Fibroblast of mammary gland (primary cell): ENCODE measurements around the gene FAM216A.

Source experiments
- DNase-seq: peaks from one replicate; pipeline ENCODE4 v3.0.0-alpha.2; 2010; ENCODE audit warnings: low read depth
- H3K4me3 ChIP-seq: 2 replicates; pipeline ENCODE4 v1.5.1; 2011; ENCODE audit warnings: low read depth, mild to moderate bottlenecking, low read length, moderate library complexity; ENCODE audit not compliant: control insufficient read depth
- CTCF ChIP-seq: conservative IDR thresholded peaks from 2 replicates; pipeline ENCODE4 v1.5.1; 2011; ENCODE audit warnings: low read depth, low read length, inconsistent platforms; ENCODE audit not compliant: control insufficient read depth, insufficient read depth

FAM216A gene

GRCh38 chr12:110431957-110432587 is 36.6 kb upstream of the FAM216A start:
- H3K4me3 ChIP-seq, result peak overlapping the region; percentile 45
- no peak for DNase-seq
- no peak for TF ChIP-seq CTCF

GRCh38 chr12:110436231-110436630 is 32.4 kb upstream of the FAM216A start:
- DNase-seq, result peak; percentile 40
- no peak for TF ChIP-seq CTCF

GRCh38 chr12:110444455-110444854 is 24.2 kb upstream of the FAM216A start:
- DNase-seq, result no peak
- no peak for TF ChIP-seq CTCF

More at GRCh38 chr12:110436231-110436630, 32.4 kb upstream of the FAM216A start:
- no peak overlapping the region for H3K4me3 ChIP-seq

GRCh38 chr12:110449799-110450497 is 18.7 kb upstream of the FAM216A start, which contains the start of gene ARPC3:
Gene ARPC3 (minus strand): TSS chr12:110450337. CDS start chr12:110450260, 77 bp downstream.
- peak within 1 kb of the TSS; percentile 97 for H3K4me3 ChIP-seq
- peak; percentile 78 for TF ChIP-seq CTCF
- DNase-seq, result peak; percentile 92

More at GRCh38 chr12:110444455-110444854, 24.2 kb upstream of the FAM216A start:
- no peak overlapping the region for H3K4me3 ChIP-seq

- no peak overlapping the region for H3K4me3 ChIP-seq
- TF ChIP-seq CTCF, result no peak
- DNase-seq, result no peak
These were observed 17.4 kb upstream of the FAM216A start for GRCh38 chr12:110451263-110451662.

- TF ChIP-seq CTCF, result no peak
- DNase-seq, result no peak
- H3K4me3 ChIP-seq, result no peak overlapping the region
These were observed 14.9 kb upstream of the FAM216A start for GRCh38 chr12:110453569-110454296.
